Stimulated activated memory B cell treated with anti-CD40 and anti-IgM and Interleukin-4, amounts not matched to agents 10 μg/mL and 1 μg/mL and 100 μg/mL, for 72 hours (primary cell): ENCODE measurements around the gene KRT74.
"Not testable (repeated sequence)": the region's sequence is repeated elsewhere in the genome, so short reads cannot be mapped to it uniquely, and the experiment has no call there.

Source experiments
- ATAC-seq: fragments of 150-1000 bp; cut with Tn5 transposase; 2 replicates; pipeline ENCODE4 v1.10.0; 2021
- H3K27ac Mint-ChIP-seq: one replicate; pipeline ENCODE4 v1.8.0; 2022; ENCODE audit warnings: mild to moderate bottlenecking, mixed read lengths
- H3K27me3 Mint-ChIP-seq: one replicate; pipeline ENCODE4 v1.8.0; 2022; ENCODE audit warnings: mixed read lengths
- H3K36me3 Mint-ChIP-seq: one replicate; pipeline ENCODE4 v1.8.0; 2022; ENCODE audit warnings: mixed read lengths
- H3K4me1 Mint-ChIP-seq: one replicate; pipeline ENCODE4 v1.8.0; 2022; ENCODE audit warnings: mixed read lengths
- H3K4me3 Mint-ChIP-seq: one replicate; pipeline ENCODE4 v1.8.0; 2022; ENCODE audit warnings: mild to moderate bottlenecking, moderate library complexity, mixed read lengths
- H3K9me3 Mint-ChIP-seq: one replicate; pipeline ENCODE4 v1.8.0; 2022; ENCODE audit warnings: mixed read lengths

Gene KRT74

GRCh38 chr12:52607314-52607713, 33.7 kb upstream of the KRT74 start:
- Mint-ChIP-seq H3K4me3 (no peak overlapping the region), H3K9me3 (no peaks in the 10 kb centered on the region), H3K27me3 (peaks cover 28% of the 10 kb centered on the region), H3K27ac (no peak overlapping the region), H3K36me3 (no peaks in the 10 kb centered on the region), H3K4me1 (no peaks in the 10 kb centered on the region)
- no peak for ATAC-seq

- Mint-ChIP-seq H3K36me3 (no peaks in the 10 kb centered on the region), H3K4me3 (no peak overlapping the region), H3K4me1 (no peaks in the 10 kb centered on the region), H3K9me3 (no peaks in the 10 kb centered on the region), H3K27me3 (peaks cover 28% of the 10 kb centered on the region), H3K27ac (no peak overlapping the region)
- ATAC-seq: no peak
Observed at GRCh38 chr12:52606581-52607218, 33.1 kb upstream of the KRT74 start.

- Mint-ChIP-seq H3K4me1 (no peaks in the 10 kb centered on the region), H3K27ac (no peak overlapping the region)
- ATAC-seq: no peak
Observed at GRCh38 chr12:52606096-52606495, 32.5 kb upstream of the KRT74 start.

DNA sequence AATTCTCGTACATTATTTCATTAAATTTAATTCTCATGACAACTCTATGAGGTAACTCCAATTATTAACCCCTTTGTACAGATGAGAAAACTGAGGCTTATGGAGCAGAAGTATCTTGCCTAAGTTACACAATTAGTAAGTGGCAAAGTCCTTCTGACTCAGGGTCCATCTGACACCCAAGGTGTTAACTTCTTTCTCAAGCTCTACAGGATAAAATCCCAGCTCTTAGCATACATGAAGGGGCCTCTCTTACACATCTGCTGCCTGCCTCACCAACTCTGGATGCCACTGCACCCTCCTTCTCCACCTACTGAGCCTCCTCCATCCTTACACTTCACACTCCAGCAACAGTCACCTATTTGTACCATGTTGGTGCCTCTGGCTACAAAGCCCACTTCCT, 31.9 kb upstream of the KRT74 start:
- Mint-ChIP-seq H3K4me1 (no peaks in the 10 kb centered on the region), H3K9me3 (no peaks in the 10 kb centered on the region), H3K27ac (no peak overlapping the region), H3K36me3 (no peaks in the 10 kb centered on the region), H3K4me3 (no peak overlapping the region), H3K27me3 (peaks cover 19% of the 10 kb centered on the region)
- ATAC-seq: no peak

More at GRCh38 chr12:52606096-52606495, 32.5 kb upstream of the KRT74 start:
- Mint-ChIP-seq H3K9me3 (no peaks in the 10 kb centered on the region), H3K27me3 (peaks cover 24% of the 10 kb centered on the region), H3K4me3 (no peak overlapping the region), H3K36me3 (no peaks in the 10 kb centered on the region)

DNA sequence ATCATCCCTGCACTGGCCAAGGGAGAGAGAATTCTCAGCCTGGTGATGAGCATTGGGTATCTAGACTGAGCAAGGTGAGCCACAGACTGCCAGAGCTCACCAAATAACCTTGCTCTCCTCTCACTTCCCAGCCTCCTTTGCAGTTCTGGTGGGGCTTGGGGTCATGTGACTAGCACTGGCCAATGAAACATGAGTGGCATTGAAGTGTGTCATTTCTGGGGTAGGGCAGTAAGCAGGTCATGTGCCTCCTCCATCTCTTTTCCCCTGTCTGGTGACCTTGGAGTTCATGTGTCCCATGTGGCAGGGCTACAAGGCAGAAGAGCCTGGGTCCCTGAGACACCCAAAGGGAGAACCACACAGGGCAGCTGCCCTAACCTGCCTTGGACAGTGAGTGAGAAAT, 31.2 kb upstream of the KRT74 start:
- Mint-ChIP-seq H3K4me1 (no peaks in the 10 kb centered on the region), H3K4me3 (no peak overlapping the region)

DNA sequence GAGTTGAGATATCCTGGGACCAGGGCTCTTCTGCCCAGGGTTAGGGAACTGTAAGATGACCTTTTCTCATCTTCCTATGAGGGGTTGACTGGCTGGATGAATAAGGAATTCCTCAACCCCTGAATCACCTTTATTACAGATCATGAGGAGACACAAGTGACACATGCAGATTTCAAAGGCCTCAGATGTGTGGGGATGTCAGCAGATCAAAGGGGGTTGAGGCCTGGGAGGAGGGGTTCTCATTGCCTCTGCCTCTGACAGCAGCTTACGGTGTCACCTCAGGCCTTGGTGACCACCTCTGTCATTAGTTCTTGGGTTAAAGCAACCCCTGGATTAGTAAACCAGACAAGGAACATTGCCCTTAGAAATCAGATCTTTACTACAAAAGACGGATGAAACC, 29.7 kb upstream of the KRT74 start:
- H3K4me1 Mint-ChIP-seq: no peaks in the 10 kb centered on the region

More for the DNA sequence above, 31.2 kb upstream of the KRT74 start:
- no peaks in the 10 kb centered on the region for H3K9me3 Mint-ChIP-seq
- no peak overlapping the region for H3K27ac Mint-ChIP-seq
- no peaks in the 10 kb centered on the region for H3K36me3 Mint-ChIP-seq
- H3K27me3 Mint-ChIP-seq: peaks cover 22% of the 10 kb centered on the region
- ATAC-seq: no peak

GRCh38 chr12:52602552-52602951, 28.9 kb upstream of the KRT74 start:
- no peak for ATAC-seq
- Mint-ChIP-seq H3K27ac (no peak overlapping the region), H3K27me3 (peaks cover 24% of the 10 kb centered on the region), H3K4me3 (no peak overlapping the region), H3K9me3 (no peaks in the 10 kb centered on the region), H3K4me1 (no peaks in the 10 kb centered on the region), H3K36me3 (no peaks in the 10 kb centered on the region)

More for the DNA sequence above, 29.7 kb upstream of the KRT74 start:
- Mint-ChIP-seq H3K27me3 (peaks cover 24% of the 10 kb centered on the region), H3K27ac (no peak overlapping the region), H3K9me3 (no peaks in the 10 kb centered on the region), H3K4me3 (no peak overlapping the region), H3K36me3 (no peaks in the 10 kb centered on the region)
- no peak for ATAC-seq

DNA sequence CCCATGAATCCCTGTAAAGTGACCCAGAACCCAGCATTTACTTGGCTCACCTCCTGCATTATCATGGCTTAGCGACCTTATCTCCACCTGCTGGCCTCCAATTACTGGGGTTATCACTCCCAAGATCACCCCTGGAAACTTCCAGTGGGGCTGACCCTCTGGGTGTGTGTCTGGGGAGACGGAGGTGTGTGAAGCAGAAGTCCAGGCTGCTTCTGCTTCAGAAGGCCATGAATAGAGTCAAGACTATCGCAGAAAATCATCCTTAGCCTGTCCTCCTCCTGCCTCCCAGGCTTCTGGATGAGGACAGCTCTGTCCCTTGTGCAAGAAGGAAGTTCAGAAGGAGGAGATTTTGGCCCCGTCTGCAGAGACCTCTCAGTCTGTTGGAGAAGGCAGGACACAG, 28.0 kb upstream of the KRT74 start:
- Mint-ChIP-seq H3K27ac (no peak overlapping the region), H3K9me3 (no peaks in the 10 kb centered on the region), H3K36me3 (no peaks in the 10 kb centered on the region), H3K4me1 (no peaks in the 10 kb centered on the region), H3K27me3 (peaks cover 24% of the 10 kb centered on the region), H3K4me3 (no peak overlapping the region)
- ATAC-seq: no peak

DNA sequence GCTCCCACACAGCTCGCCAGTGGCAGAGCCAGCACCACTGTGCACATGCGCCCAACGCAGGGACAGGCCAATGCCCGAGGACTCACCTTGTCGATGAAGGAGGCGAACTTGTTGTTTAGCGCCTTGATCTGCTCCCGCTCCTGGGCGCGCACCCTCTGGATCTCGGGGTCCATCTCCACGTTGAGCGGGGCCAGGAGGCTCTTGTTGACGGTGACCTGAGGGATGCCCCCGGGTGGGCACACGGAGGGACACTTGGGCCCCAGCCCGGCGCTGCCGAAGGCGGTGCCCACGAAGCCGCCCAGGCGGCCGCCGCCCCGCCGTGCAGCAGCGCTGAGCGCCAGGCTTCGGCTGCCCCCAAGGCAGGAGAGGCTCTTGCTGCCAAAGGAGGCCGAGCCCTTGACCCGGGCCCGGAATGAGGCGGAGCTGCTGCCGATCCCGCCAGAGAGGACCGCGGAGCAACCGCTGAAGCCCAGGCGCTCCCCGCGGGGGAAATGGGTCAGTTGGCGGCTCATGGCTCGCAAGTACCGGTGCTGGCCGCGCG, 27.4 kb upstream of the KRT74 start, which contains the start of gene KRT72:
Gene KRT72, minus strand, starts transcription at position 523 of the 541 bp plus-strand sequence. Its CDS starts 11 bp downstream, at position 512.
- Mint-ChIP-seq H3K4me1 (no peaks in the 10 kb centered on the region), H3K27ac (no peak within 1 kb of the TSS), H3K4me3 (no peak within 1 kb of the TSS), H3K27me3 (peaks cover 24% of the 10 kb centered on the region), H3K9me3 (no peaks in the 10 kb centered on the region), H3K36me3 (no peaks in the 10 kb centered on the region)
- ATAC-seq: no peak

GRCh38 chr12:52600475-52600874, 26.8 kb upstream of the KRT74 start:
- Mint-ChIP-seq H3K27me3 (peaks cover 24% of the 10 kb centered on the region), H3K4me3 (no peak overlapping the region), H3K27ac (no peak overlapping the region), H3K9me3 (no peaks in the 10 kb centered on the region), H3K36me3 (no peaks in the 10 kb centered on the region), H3K4me1 (no peaks in the 10 kb centered on the region)
- ATAC-seq: no peak

- Mint-ChIP-seq H3K9me3 (no peaks in the 10 kb centered on the region), H3K27ac (no peak overlapping the region), H3K36me3 (no peaks in the 10 kb centered on the region), H3K4me3 (no peak overlapping the region), H3K27me3 (peaks cover 24% of the 10 kb centered on the region), H3K4me1 (no peaks in the 10 kb centered on the region)
- ATAC-seq: no peak
Observed at GRCh38 chr12:52600071-52600470, 26.4 kb upstream of the KRT74 start.

DNA sequence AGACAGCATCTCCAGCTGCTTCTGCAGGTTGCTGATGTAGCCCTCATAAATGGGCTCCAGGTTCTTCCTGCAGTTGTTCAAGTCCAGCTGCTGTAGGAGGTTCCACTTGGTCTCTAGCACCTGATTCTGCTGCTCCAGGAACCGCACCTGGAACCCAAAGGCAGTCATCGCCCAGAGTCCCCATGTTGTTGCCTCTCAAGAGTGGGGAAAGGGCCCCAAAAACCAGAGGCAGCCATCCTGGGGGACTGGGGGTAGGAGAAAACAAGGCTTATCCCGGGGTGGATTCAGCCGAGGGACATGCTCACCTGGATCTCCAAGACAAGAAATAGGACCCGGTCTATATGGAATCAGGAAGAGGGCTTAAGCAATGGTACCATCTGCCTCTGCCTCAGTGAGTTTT, 25.3 kb upstream of the KRT74 start:
- H3K27ac Mint-ChIP-seq: no peak overlapping the region
- H3K9me3 Mint-ChIP-seq: no peaks in the 10 kb centered on the region
- H3K27me3 Mint-ChIP-seq: peaks cover 26% of the 10 kb centered on the region
- no peaks in the 10 kb centered on the region for H3K36me3 Mint-ChIP-seq
- H3K4me1 Mint-ChIP-seq: no peaks in the 10 kb centered on the region
- H3K4me3 Mint-ChIP-seq: no peak overlapping the region
- ATAC-seq: no peak

- H3K27me3 Mint-ChIP-seq: peaks cover 38% of the 10 kb centered on the region
- not testable (repeated sequence) for H3K4me3 Mint-ChIP-seq, H3K4me1 Mint-ChIP-seq, ATAC-seq, H3K27ac Mint-ChIP-seq, H3K36me3 Mint-ChIP-seq, H3K9me3 Mint-ChIP-seq
Observed at GRCh38 chr12:52594237-52594636, 20.6 kb upstream of the KRT74 start.

- H3K9me3 Mint-ChIP-seq: no peaks in the 10 kb centered on the region
- no peak overlapping the region for H3K27ac Mint-ChIP-seq
- no peak for ATAC-seq
- no peaks in the 10 kb centered on the region for H3K4me1 Mint-ChIP-seq
- H3K27me3 Mint-ChIP-seq: peaks cover 38% of the 10 kb centered on the region
- no peaks in the 10 kb centered on the region for H3K36me3 Mint-ChIP-seq
- H3K4me3 Mint-ChIP-seq: no peak overlapping the region
Observed at GRCh38 chr12:52591521-52591920, 17.9 kb upstream of the KRT74 start.

- Mint-ChIP-seq H3K27me3 (peaks cover 38% of the 10 kb centered on the region), H3K36me3 (no peaks in the 10 kb centered on the region), H3K4me1 (no peaks in the 10 kb centered on the region), H3K4me3 (no peak overlapping the region), H3K27ac (no peak overlapping the region), H3K9me3 (no peaks in the 10 kb centered on the region)
- ATAC-seq: no peak
Observed at GRCh38 chr12:52590021-52590420, 16.4 kb upstream of the KRT74 start.

DNA sequence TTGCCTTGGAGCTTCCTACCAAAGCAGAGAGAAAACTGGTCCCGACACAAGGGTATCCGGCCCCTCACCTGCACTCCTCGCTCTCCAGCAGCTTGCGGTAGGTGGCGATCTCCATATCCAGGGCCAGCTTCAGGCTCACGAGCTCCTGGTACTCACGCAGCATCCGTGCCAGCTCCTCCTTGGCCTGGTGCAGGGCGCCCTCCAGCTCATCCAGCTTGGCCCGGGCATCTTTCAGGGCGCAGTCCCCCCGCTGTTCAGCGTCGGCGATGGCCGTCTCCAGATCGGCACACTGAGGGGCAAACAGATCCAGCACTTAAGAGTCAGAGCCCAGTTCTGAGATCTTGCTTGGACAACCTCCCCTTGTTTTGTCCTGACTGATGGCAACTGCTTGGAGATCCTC, 13.9 kb upstream of the KRT74 start:
- H3K27me3 Mint-ChIP-seq: peaks cover 25% of the 10 kb centered on the region
- no peak overlapping the region for H3K4me3 Mint-ChIP-seq
- ATAC-seq: no peak
- no peak overlapping the region for H3K27ac Mint-ChIP-seq
- no peaks in the 10 kb centered on the region for H3K9me3 Mint-ChIP-seq
- H3K4me1 Mint-ChIP-seq: no peaks in the 10 kb centered on the region
- no peaks in the 10 kb centered on the region for H3K36me3 Mint-ChIP-seq
